ENCODE data around the gene CKS1B. TPM values are rescaled to one million over a fixed set of nuclear protein-coding genes. Genes with fewer than 3 reads are reported as not detected.
A peak's percentile ranks its signal among the peaks of the same experiment; 100 is the strongest.

The CKS1B gene
- total RNA-seq, 2 donors from 2014 or later, result 33.5 to 47.5 TPM

GRCh38 chr1:154958036-154958435, 16.4 kb upstream of the CKS1B start:
- TF ChIP-seq POLR2AphosphoS5 (IDR thresholded peaks at IDR 0.05), result no peak
- no peak for TF ChIP-seq CTCF (IDR thresholded peaks at IDR 0.05)
- no peak for TF ChIP-seq POLR2A (IDR thresholded peaks at IDR 0.05)
- Histone ChIP-seq H3K27ac (no peak overlapping the region), H3K9me3 (no peaks in the 10 kb centered on the region), H3K4me3 (no peak overlapping the region), H3K27me3 (replicated peaks; ENCODE audit: insufficient read depth) (no peaks in the 10 kb centered on the region), H3K4me1 (replicated peaks) (peaks cover 31% of the 10 kb centered on the region), H3K36me3 (no peaks in the 10 kb centered on the region)
- intact Hi-C loops (cut with DNase I), result no loop called here
- 70% methylated on average over 2 of the region's 2 CpGs for WGBS
- no peak for DNase-seq (ENCODE audit: low spot score)

- Histone ChIP-seq H3K27me3 (replicated peaks; ENCODE audit: insufficient read depth) (no peaks in the 10 kb centered on the region), H3K9me3 (no peaks in the 10 kb centered on the region), H3K36me3 (no peaks in the 10 kb centered on the region), H3K4me3 (no peak overlapping the region), H3K27ac (no peak overlapping the region), H3K4me1 (replicated peaks) (peaks cover 26% of the 10 kb centered on the region)
- intact Hi-C loops (cut with DNase I), result no loop called here
- TF ChIP-seq POLR2AphosphoS5 (IDR thresholded peaks at IDR 0.05) (no peak), CTCF (IDR thresholded peaks at IDR 0.05) (no peak)
- no peak for DNase-seq (ENCODE audit: low spot score)
- 86% methylated on average over 15 of the region's 16 CpGs for WGBS
Measured at GRCh38 chr1:154958681-154959425, 15.6 kb upstream of the CKS1B start.

GRCh38 chr1:154959426-154959780, 15.1 kb upstream of the CKS1B start:
- no peak for DNase-seq (ENCODE audit: low spot score)
- TF ChIP-seq POLR2A (IDR thresholded peaks at IDR 0.05) (no peak), CTCF (IDR thresholded peaks at IDR 0.05) (no peak), POLR2AphosphoS5 (IDR thresholded peaks at IDR 0.05) (no peak)
- Histone ChIP-seq H3K4me1 (replicated peaks) (peaks cover 26% of the 10 kb centered on the region), H3K36me3 (no peaks in the 10 kb centered on the region), H3K27ac (no peak overlapping the region), H3K9me3 (no peaks in the 10 kb centered on the region), H3K27me3 (replicated peaks; ENCODE audit: insufficient read depth) (no peaks in the 10 kb centered on the region), H3K4me3 (no peak overlapping the region)
- intact Hi-C loops (cut with DNase I), result no loop called here
- WGBS, result 84% methylated on average over 7 of the region's 7 CpGs

- H3K27ac ChIP-seq, result peak overlapping the region; percentile 98 to 99
- WGBS, result 25% methylated on average over 10 of the region's 10 CpGs
- H3K9me3 ChIP-seq, result no peaks in the 10 kb centered on the region
- H3K4me3 ChIP-seq, result peak overlapping the region; percentile 70 to 88
- TF ChIP-seq POLR2A (IDR thresholded peaks at IDR 0.05) (no peak), CTCF (IDR thresholded peaks at IDR 0.05) (no peak), POLR2AphosphoS5 (IDR thresholded peaks at IDR 0.05) (no peak)
- peaks cover 0 to 7% of the 10 kb centered on the region in 2 donors for H3K36me3 ChIP-seq
- H3K27me3 ChIP-seq (replicated peaks; ENCODE audit: insufficient read depth), result no peaks in the 10 kb centered on the region
- DNase-seq (ENCODE audit: low spot score), result no peak
- H3K4me1 ChIP-seq (replicated peaks), result peaks cover 16% of the 10 kb centered on the region
- intact Hi-C loops (cut with DNase I), result loop anchor here (5.0 kb wide), 2 partner anchors 37 to 92 kb away; partner anchors contain the start of gene ADAM15
Measured at GRCh38 chr1:154960446-154961136, 13.9 kb upstream of the CKS1B start.
